Adipocyte (in vitro differentiated cells): ENCODE measurements around the gene TAS2R60.
"Not testable (repeated sequence)": the region's sequence is repeated elsewhere in the genome, so short reads cannot be mapped to it uniquely, and the experiment has no call there.

ENCODE experiments used
- DNase-seq: peaks from one replicate; pipeline ENCODE4 v3.0.0-alpha.2; 2015; ENCODE audit warnings: low read depth
- H3K27me3 ChIP-seq: replicated peaks from 2 replicates; pipeline ENCODE4 v1.7.0; 2013; ENCODE audit warnings: mild to moderate bottlenecking, low read length, moderate library complexity; ENCODE audit not compliant: control insufficient read depth, insufficient read depth
- H3K36me3 ChIP-seq: 2 replicates; pipeline ENCODE4 v1.7.0; 2013; ENCODE audit warnings: low read length, mild to moderate bottlenecking, moderate library complexity; ENCODE audit not compliant: control insufficient read depth, insufficient read depth, severe bottlenecking
- H3K4me1 ChIP-seq: 2 replicates; pipeline ENCODE4 v1.7.0; 2013; ENCODE audit warnings: mild to moderate bottlenecking, low read length, moderate library complexity; ENCODE audit not compliant: control insufficient read depth, insufficient read depth
- H3K4me3 ChIP-seq: 2 replicates; pipeline ENCODE4 v1.7.0; 2013; ENCODE audit warnings: mild to moderate bottlenecking, low read length, moderate library complexity
- H3K9ac ChIP-seq: 2 replicates; pipeline ENCODE4 v1.7.0; 2013; ENCODE audit warnings: mild to moderate bottlenecking, low read length, moderate library complexity
- H3K9me3 ChIP-seq: 2 replicates; pipeline ENCODE4 v1.7.0; 2013; ENCODE audit warnings: mild to moderate bottlenecking, low read length, moderate library complexity; ENCODE audit not compliant: control insufficient read depth

Gene TAS2R60

GRCh38 chr7:143401265-143401664 is 42.0 kb upstream of the TAS2R60 start:
- H3K9ac ChIP-seq = no peak overlapping the region
- peaks cover 16% of the 10 kb centered on the region for H3K4me1 ChIP-seq
- DNase-seq = no peak
- no peaks in the 10 kb centered on the region for H3K9me3 ChIP-seq
- H3K36me3 ChIP-seq = no peaks in the 10 kb centered on the region
- H3K4me3 ChIP-seq = no peak overlapping the region
- no peaks in the 10 kb centered on the region for H3K27me3 ChIP-seq

GRCh38 chr7:143402233-143402632 is 41.0 kb upstream of the TAS2R60 start:
- DNase-seq, H3K9me3 ChIP-seq, H3K4me1 ChIP-seq, H3K9ac ChIP-seq, H3K36me3 ChIP-seq, H3K4me3 ChIP-seq, H3K27me3 ChIP-seq: not testable (repeated sequence)

GRCh38 chr7:143405173-143406001 is 37.9 kb upstream of the TAS2R60 start:
- no peak for DNase-seq
- no peak overlapping the region for H3K4me3 ChIP-seq

GRCh38 chr7:143406002-143406357 is 37.3 kb upstream of the TAS2R60 start:
- Histone ChIP-seq H3K9ac (no peak overlapping the region), H3K36me3 (no peaks in the 10 kb centered on the region), H3K27me3 (no peaks in the 10 kb centered on the region), H3K4me1 (peaks cover 30% of the 10 kb centered on the region), H3K9me3 (no peaks in the 10 kb centered on the region), H3K4me3 (no peak overlapping the region)
- DNase-seq = no peak

More at GRCh38 chr7:143405173-143406001, 37.9 kb upstream of the TAS2R60 start:
- no peaks in the 10 kb centered on the region for H3K27me3 ChIP-seq
- H3K9me3 ChIP-seq = no peaks in the 10 kb centered on the region
- H3K9ac ChIP-seq = no peak overlapping the region
- peaks cover 27% of the 10 kb centered on the region for H3K4me1 ChIP-seq
- H3K36me3 ChIP-seq = no peaks in the 10 kb centered on the region

- no peak for DNase-seq
- Histone ChIP-seq H3K9me3 (no peaks in the 10 kb centered on the region), H3K36me3 (no peaks in the 10 kb centered on the region), H3K9ac (no peak overlapping the region), H3K4me1 (peaks cover 45% of the 10 kb centered on the region), H3K27me3 (no peaks in the 10 kb centered on the region), H3K4me3 (no peak overlapping the region)
These were observed 35.7 kb upstream of the TAS2R60 start for GRCh38 chr7:143407287-143408251.

GRCh38 chr7:143408252-143408685 is 35.0 kb upstream of the TAS2R60 start:
- H3K36me3 ChIP-seq = no peaks in the 10 kb centered on the region
- no peak overlapping the region for H3K9ac ChIP-seq
- no peak for DNase-seq
- no peak overlapping the region for H3K4me3 ChIP-seq
- peaks cover 45% of the 10 kb centered on the region for H3K4me1 ChIP-seq
- no peaks in the 10 kb centered on the region for H3K9me3 ChIP-seq
- no peaks in the 10 kb centered on the region for H3K27me3 ChIP-seq

- Histone ChIP-seq H3K9ac (no peak within 1 kb of the TSS), H3K9me3 (no peaks in the 10 kb centered on the region), H3K4me3 (no peak within 1 kb of the TSS), H3K27me3 (no peaks in the 10 kb centered on the region), H3K4me1 (peaks cover 45% of the 10 kb centered on the region), H3K36me3 (no peaks in the 10 kb centered on the region)
- no peak for DNase-seq
These were observed 34.3 kb upstream of the TAS2R60 start, which contains the start of gene EPHA1 for GRCh38 chr7:143408686-143409561. Gene EPHA1, minus strand, starts transcription at chr7:143408856. Its CDS starts 51 bp downstream, at chr7:143408805.

GRCh38 chr7:143410521-143411004 is 32.7 kb upstream of the TAS2R60 start:
- H3K36me3 ChIP-seq = no peaks in the 10 kb centered on the region
- H3K4me3 ChIP-seq = peak overlapping the region; percentile 42
- H3K9me3 ChIP-seq = no peaks in the 10 kb centered on the region
- H3K4me1 ChIP-seq = peaks cover 48% of the 10 kb centered on the region
- no peaks in the 10 kb centered on the region for H3K27me3 ChIP-seq
- peak overlapping the region; percentile 69 for H3K9ac ChIP-seq
- no peak for DNase-seq

- Histone ChIP-seq H3K36me3 (no peaks in the 10 kb centered on the region), H3K4me1 (peaks cover 59% of the 10 kb centered on the region), H3K27me3 (no peaks in the 10 kb centered on the region), H3K9ac (no peak overlapping the region), H3K9me3 (no peaks in the 10 kb centered on the region), H3K4me3 (no peak overlapping the region)
- DNase-seq = no peak
These were observed 31.1 kb upstream of the TAS2R60 start for GRCh38 chr7:143411976-143412708.

GRCh38 chr7:143413123-143413522 is 30.1 kb upstream of the TAS2R60 start:
- DNase-seq = no peak
- H3K9me3 ChIP-seq = no peaks in the 10 kb centered on the region
- H3K36me3 ChIP-seq = no peaks in the 10 kb centered on the region
- no peaks in the 10 kb centered on the region for H3K27me3 ChIP-seq
- no peak overlapping the region for H3K9ac ChIP-seq
- peaks cover 51% of the 10 kb centered on the region for H3K4me1 ChIP-seq
- H3K4me3 ChIP-seq = no peak overlapping the region
